ENCODE measurements around the gene TMEM258. TPM values are rescaled to one million over a fixed set of nuclear protein-coding genes. Genes with fewer than 3 reads are reported as not detected.

The TMEM258 gene
- total and polyA plus RNA-seq, 3 donors from 2014 or later: 46.7 to 162 (median 55.6) TPM

GRCh38 chr11:61763930-61764605 is 28.3 kb downstream of the TMEM258 start:
- intact Hi-C loops (cut with DNase I; ENCODE audit: low total_unique reads): no loop called here
- no peak for DNase-seq
- TF ChIP-seq CTCF (IDR thresholded peaks at IDR 0.05): no peak
- TF ChIP-seq POLR2A (IDR thresholded peaks at IDR 0.05): no peak
- 69 to 76% methylated on average over 6 to 19 of the region's 23 CpGs for WGBS, 2 donors
- no peaks in the 10 kb centered on the region for H3K9me3 ChIP-seq
- no peaks in the 10 kb centered on the region for H3K36me3 ChIP-seq (ENCODE audit: low read depth, missing control alignments)
- H3K27me3 ChIP-seq: no peaks in the 10 kb centered on the region
- H3K4me1 ChIP-seq: peaks cover 10% of the 10 kb centered on the region
- no peak overlapping the region for H3K27ac ChIP-seq
- H3K4me3 ChIP-seq: no peak overlapping the region

DNA sequence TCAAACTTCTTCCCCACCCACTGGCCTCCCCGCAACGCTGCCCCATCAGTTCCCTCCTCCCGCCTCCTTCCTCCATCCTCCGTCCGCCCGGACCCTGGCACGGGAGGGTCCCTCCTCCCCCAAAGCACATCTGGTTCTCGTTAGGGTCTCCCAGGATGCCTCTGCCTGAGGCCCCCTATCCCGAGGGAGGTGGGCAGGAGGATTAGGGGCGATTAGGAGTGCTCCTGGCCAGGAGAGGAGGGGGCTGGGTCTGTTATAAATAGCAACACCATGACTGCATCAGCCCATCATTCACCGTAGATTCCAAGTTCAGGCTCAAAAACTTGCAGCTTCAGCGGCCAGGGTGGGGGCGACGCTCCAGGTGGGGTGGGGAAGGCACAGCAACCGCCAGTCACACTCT is 29.6 kb downstream of the TMEM258 start:
- Histone ChIP-seq H3K9me3 (no peaks in the 10 kb centered on the region), H3K27me3 (no peaks in the 10 kb centered on the region), H3K4me1 (peaks cover 7% of the 10 kb centered on the region), H3K36me3 (ENCODE audit: low read depth, missing control alignments) (no peaks in the 10 kb centered on the region), H3K27ac (no peak overlapping the region), H3K4me3 (no peak overlapping the region)
- intact Hi-C loops (cut with DNase I; ENCODE audit: low total_unique reads): no loop called here
- DNase-seq: no peak
- WGBS, 2 donors: 75 to 78% methylated on average over 13 to 15 of the region's 15 CpGs
- TF ChIP-seq CTCF (IDR thresholded peaks at IDR 0.05) (no peak), POLR2A (IDR thresholded peaks at IDR 0.05) (no peak)

DNA sequence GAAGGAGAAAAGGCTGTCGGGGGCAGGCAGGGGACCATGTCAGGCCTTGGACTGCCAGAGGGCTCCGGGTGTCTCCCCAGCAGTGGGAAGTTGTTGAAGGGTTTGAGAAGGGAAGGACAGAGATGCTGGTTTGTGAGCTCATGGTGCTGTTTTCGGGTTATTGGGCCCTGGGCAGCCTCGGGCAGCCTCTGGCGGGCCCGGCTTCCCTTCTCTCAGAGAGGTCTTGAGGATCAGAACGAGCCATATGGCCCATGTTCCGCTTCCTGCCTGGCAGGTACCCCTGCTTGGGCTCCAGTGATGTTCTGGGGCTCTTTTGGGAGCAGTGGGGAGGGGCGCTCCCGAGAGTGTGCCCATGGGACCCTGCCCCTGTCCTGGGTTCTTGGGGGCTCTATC is 30.2 kb downstream of the TMEM258 start:
- TF ChIP-seq CTCF (IDR thresholded peaks at IDR 0.05) (no peak), POLR2A (IDR thresholded peaks at IDR 0.05) (no peak)
- 83% methylated on average over 10 of the region's 10 CpGs for WGBS, 2 donors
- no peak overlapping the region for H3K27ac ChIP-seq
- no peak for DNase-seq
- intact Hi-C loops (cut with DNase I; ENCODE audit: low total_unique reads): no loop called here
- no peaks in the 10 kb centered on the region for H3K9me3 ChIP-seq
- peaks cover 7% of the 10 kb centered on the region for H3K4me1 ChIP-seq
- no peaks in the 10 kb centered on the region for H3K27me3 ChIP-seq
- no peaks in the 10 kb centered on the region for H3K36me3 ChIP-seq (ENCODE audit: low read depth, missing control alignments)
- no peak overlapping the region for H3K4me3 ChIP-seq

DNA sequence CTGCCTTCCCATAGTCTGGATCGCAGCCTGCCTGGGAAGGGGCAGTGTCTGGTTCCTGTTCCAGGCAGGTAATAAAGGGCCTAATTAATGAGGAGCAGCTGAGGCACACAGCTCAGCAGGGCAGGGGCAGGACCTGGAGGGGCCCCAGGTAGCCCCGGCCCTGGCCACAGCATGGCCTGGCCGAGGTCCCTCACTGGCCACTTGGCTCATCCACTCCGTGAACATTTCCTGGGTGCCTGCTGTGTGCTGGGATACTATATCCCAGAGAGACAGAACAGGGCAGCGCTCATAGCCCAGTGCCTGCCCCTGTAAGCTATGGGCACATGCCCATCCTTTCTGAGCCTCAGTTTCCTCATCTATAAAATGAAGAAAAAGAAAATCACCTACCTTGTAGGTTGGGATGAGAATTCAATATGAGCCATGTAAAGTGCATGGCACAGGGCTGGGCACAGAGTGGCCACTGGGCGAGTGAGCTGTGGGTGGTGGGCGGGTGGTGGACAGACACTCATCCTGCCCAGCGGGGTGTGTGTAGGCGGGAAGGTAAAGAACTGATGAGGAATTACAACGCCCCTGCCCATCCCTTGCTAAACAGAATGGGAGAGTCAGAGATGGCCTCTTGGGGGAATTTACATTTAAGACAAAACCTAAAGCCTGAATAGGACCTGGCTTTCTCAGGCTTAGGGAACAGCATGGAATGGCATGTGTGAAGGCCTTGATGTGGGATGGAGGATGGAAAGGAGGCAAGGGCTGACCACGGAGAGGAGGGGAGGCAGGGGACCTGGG is 30.8 kb downstream of the TMEM258 start:
- H3K27me3 ChIP-seq: no peaks in the 10 kb centered on the region
- no peak for DNase-seq
- peaks cover 7% of the 10 kb centered on the region for H3K4me1 ChIP-seq
- H3K36me3 ChIP-seq (ENCODE audit: low read depth, missing control alignments): no peaks in the 10 kb centered on the region
- 84 to 89% methylated on average over 11 of the region's 11 CpGs for WGBS, 2 donors
- no peak overlapping the region for H3K27ac ChIP-seq
- TF ChIP-seq CTCF (IDR thresholded peaks at IDR 0.05) (no peak), POLR2A (IDR thresholded peaks at IDR 0.05) (no peak)
- no peaks in the 10 kb centered on the region for H3K9me3 ChIP-seq
- intact Hi-C loops (cut with DNase I; ENCODE audit: low total_unique reads): no loop called here
- no peak overlapping the region for H3K4me3 ChIP-seq
